GM10847 (cell line): ENCODE measurements around the gene ACTBL2.

Source experiments
- POLR2A ChIP-seq: IDR thresholded peaks from 2 replicates; pipeline ENCODE4 v1.6.1; 2011; ENCODE audit not compliant: insufficient read length; ENCODE audit errors: extremely low read depth

Gene ACTBL2

DNA sequence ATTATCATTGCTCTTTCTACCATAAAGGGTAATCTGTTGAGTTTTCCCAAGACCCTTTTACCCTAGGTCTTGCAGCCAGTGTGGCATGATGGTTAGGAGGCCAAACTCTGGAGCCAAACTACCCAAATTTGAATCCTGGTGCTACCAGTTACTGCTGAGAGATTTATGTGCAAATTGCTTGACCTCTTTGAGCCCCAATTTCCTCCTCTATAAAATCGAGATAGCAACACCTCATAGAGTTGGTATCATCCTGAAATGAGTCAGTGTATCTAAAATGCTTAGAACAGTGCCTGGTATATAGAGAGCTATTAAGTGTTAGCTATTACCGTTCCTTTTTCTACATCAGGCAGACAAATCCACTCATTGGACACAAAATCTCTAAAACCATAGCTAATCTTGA is 43.0 kb downstream of the ACTBL2 start:
- no peak for TF ChIP-seq POLR2A

DNA sequence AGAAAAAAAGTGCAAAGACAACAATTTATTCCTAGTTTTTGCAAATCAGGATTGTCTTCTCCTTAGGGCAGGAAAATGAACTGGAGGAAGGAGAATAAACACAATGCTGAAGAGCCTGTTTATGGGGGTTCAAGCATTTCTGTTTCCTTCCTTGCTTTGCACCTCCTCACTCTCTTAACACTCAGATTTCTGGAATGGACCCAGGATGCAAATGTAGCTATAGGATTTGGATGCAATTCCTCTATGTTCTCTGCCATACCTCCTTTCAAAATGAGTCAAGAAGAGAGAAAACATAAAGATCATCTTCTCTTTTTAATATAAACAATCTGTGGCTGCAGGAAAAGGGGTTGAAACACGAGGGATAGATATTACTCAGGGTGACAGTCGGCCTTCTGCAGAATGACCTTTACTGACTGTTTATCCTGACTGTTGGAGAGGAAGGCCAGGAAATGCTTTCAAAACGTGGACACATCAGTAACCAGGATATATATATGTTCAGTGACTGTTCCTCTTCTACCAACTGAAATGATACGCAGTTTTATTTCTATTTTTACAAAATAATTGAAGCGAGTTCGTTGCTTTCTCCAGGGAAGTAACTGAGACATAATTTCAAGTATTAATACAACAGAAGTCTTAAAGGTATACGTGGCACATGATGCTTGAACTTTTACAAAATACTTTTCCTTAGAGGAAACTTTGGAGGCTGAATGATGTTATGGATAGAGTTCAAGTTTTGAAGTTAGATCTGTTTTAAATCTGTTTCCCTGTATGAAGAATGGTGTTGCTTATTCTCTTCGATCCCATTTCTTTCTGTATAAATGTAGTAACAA is 44.4 kb downstream of the ACTBL2 start:
- TF ChIP-seq POLR2A, result no peak

DNA sequence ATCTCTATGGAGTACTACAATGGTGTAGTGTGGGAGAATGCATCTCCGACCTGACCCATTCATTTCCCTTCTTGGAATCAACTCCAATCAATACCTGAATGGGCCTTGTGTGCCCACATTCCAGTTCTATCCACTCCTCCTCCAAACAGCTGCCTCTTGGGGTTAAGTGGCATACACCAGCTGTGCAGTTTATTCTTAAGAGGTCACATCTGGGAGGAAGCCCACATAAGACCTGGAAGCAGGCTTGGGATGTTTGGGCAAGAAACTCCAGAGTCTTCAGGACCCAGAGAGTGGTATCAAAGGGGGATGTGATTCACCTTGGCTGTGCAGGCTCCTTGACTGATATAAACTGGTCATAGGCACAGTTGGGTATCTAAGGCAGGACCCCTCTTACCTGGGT is 46.0 kb downstream of the ACTBL2 start:
- TF ChIP-seq POLR2A, result no peak

DNA sequence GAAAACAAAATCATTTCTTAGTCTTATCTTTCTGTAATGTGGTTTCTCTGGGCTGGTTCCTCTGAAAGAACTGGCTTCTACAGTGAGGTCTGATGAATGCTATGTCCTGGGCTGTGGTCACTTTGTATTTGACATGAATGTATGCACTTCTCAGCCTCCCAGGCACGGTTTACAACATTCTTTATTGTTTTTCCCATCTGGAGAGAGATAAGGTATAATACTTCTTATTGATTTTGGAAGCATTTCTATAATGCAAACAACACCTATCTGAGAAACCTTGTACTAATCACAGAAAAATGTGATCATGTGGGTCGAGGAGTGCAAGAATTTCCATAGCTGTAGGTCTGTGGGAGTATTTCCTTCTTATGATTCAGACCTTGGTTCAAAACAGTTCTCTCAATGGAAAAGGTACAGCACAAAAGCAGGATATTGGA is 46.9 kb downstream of the ACTBL2 start:
- TF ChIP-seq POLR2A, result no peak

GRCh38 chr5:57434683-57435082 is 47.9 kb downstream of the ACTBL2 start:
- TF ChIP-seq POLR2A, result no peak

- TF ChIP-seq POLR2A, result no peak
Measured at GRCh38 chr5:57434227-57434640, 48.4 kb downstream of the ACTBL2 start.

GRCh38 chr5:57432876-57433275 is 49.7 kb downstream of the ACTBL2 start:
- TF ChIP-seq POLR2A, result no peak

DNA sequence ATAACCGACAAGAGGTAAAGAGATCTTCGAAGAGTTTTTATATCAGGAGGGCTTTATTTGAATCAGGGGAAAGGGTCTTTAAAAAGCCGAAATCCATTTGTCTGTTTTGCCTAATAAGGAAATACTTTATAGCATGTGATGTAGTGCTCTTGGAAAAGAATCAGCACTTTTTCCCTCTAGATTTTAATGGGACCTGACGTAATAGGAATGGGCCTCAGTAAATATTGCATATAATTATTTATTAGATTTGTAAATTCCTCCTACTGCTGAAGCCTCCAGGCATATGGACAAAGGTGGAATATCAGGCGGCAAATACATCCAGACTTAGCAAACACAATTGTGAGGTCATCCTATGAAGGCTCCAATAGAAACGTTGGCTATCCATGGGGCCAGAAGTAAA is 50.9 kb downstream of the ACTBL2 start:
- TF ChIP-seq POLR2A, result no peak
